ENCODE results near the gene FBXO45. TPM values are rescaled to one million over a fixed set of nuclear protein-coding genes. Genes with fewer than 3 reads are reported as not detected.

Gene FBXO45
- total and polyA plus RNA-seq, 2 of the 4 experiments (the other 2 are of a cell fraction): 3.8 to 5.0 TPM

- Histone ChIP-seq H2BK5ac (ENCODE audit: low read depth, low read length, poor library complexity, severe bottlenecking) (no peak overlapping the region), H3K56ac (ENCODE audit: extremely low read depth, insufficient read depth, low read length) (no peak overlapping the region), H4K5ac (ENCODE audit: low read depth, low read length) (no peak overlapping the region), H2BK120ac (ENCODE audit: low read depth, low read length) (no peak overlapping the region), H3K4me3 (ENCODE audit: insufficient read depth, low read depth, low read length) (no peak overlapping the region), H3K4me1 (ENCODE audit: control insufficient read depth, insufficient read depth, low read length) (peaks cover 4% of the 10 kb centered on the region; the same call in 1 of the 2 replicates), H2AFZ (replicated peaks; ENCODE audit: low read length, poor library complexity) (no peak overlapping the region), H3K4me2 (ENCODE audit: low read depth, low read length) (no peak overlapping the region), H3K36me3 (ENCODE audit: control insufficient read depth, insufficient read depth, low read length) (no peaks in the 10 kb centered on the region), H3K9me1 (ENCODE audit: insufficient read depth, low read length) (peaks cover 4% of the 10 kb centered on the region; the same call in 1 of the 2 replicates), H2AK9ac (replicated peaks; ENCODE audit: low read depth, low read length, poor library complexity) (no peak overlapping the region), H3K79me1 (ENCODE audit: low read depth in 1 of 2, low read length in 2 of 2) (no peaks in the 10 kb centered on the region), H3K27me3 (ENCODE audit: control insufficient read depth, insufficient read depth, low read length) (peaks cover 46% of the 10 kb centered on the region), H4K8ac (ENCODE audit: low read depth in 2 of 2, low read length in 2 of 2) (no peak overlapping the region), H4K91ac (ENCODE audit: insufficient read depth, low read depth, low read length) (no peak overlapping the region), H2AK5ac (ENCODE audit: low read depth, low read length) (no peak overlapping the region), H3K9ac (ENCODE audit: low read depth, low read length) (no peak overlapping the region), H3K14ac (replicated peaks; ENCODE audit: low read depth, low read length) (no peak overlapping the region), H3K4ac (ENCODE audit: low read depth, low read length) (no peak overlapping the region), H3K9me3 (ENCODE audit: control insufficient read depth, insufficient read depth, low read length) (no peaks in the 10 kb centered on the region), H3K27ac (ENCODE audit: insufficient read depth, low read length) (no peak overlapping the region), H3K18ac (ENCODE audit: low read depth, low read length) (no peak overlapping the region), H2BK20ac (ENCODE audit: low read depth, low read length) (no peak overlapping the region), H2BK15ac (ENCODE audit: low read depth, low read length) (no peak overlapping the region), H3K23ac (ENCODE audit: low read depth, low read length) (no peak overlapping the region), H4K20me1 (ENCODE audit: insufficient read depth, low read length) (no peaks in the 10 kb centered on the region)
- ChIA-PET POLR2A (ENCODE audit: unreplicated experiment) (no interaction called here), CTCF (no interaction called here)
- BruUV-seq (replicated peaks): no TSS peak
- DNase-seq (no peak), ATAC-seq (ENCODE audit: low read depth) (no peak)
- dilution Hi-C loops (cut with HindIII; ENCODE audit: low sequenced_read_pairs, unreplicated experiment) (no loop called here), in situ Hi-C loops (cut with MboI; ENCODE audit: low sequenced_read_pairs) (no loop called here), intact Hi-C loops (cut with micrococcal nuclease) (no loop called here)
- 77% methylated on average over 13 of the region's 20 CpGs; no CpG with 5 or more reads in 1 of the 2 experiments for WGBS, 2 experiments (ENCODE audit: extremely low coverage in 2 of 2, insufficient read length in 1 of 2)
- TF ChIP-seq RFX5 (IDR thresholded peaks at IDR 0.05; ENCODE audit: low read depth, low read length) (no peak), MAFK (IDR thresholded peaks at IDR 0.05; ENCODE audit: low read depth, low read length) (no peak), CTCF (conservative IDR thresholded peaks at IDR 0.05; ENCODE audit: low read depth, low read length) (no peak), USF2 (IDR thresholded peaks at IDR 0.05; ENCODE audit: low read depth, low read length) (no peak), ELK1 (IDR thresholded peaks at IDR 0.05; ENCODE audit: borderline replicate concordance, low read depth, low read length) (no peak), FOS (IDR thresholded peaks at IDR 0.05; ENCODE audit: low read depth, low read length) (no peak), CHD1 (IDR thresholded peaks at IDR 0.05; ENCODE audit: low read depth, low read length) (no peak), RCOR1 (IDR thresholded peaks at IDR 0.05; ENCODE audit: insufficient replicate concordance, low read length) (no peak), CEBPB (IDR thresholded peaks at IDR 0.05; ENCODE audit: low read depth, low read length) (no peak), POLR2A (IDR thresholded peaks at IDR 0.05; ENCODE audit: low read depth, low read length) (no peak)
Observed at GRCh38 chr3:196636369-196637349, 68.2 kb downstream of the FBXO45 start.
